HEK293 (cell line): Measurements from ENCODE around the gene EIF2S1.

Experiments
- CTCF ChIA-PET: fragments of 350-600 bp; formaldehyde crosslinking; extraction: SDS; loops from one replicate; lab custom pipeline; 2021; ENCODE audit warnings: antibody characterized with exemption; lab: Yijun Ruan, JAX
- POLR2A ChIA-PET: fragments of 300-600 bp; formaldehyde crosslinking; extraction: SDS; loops from one replicate; lab custom pipeline; 2020; ENCODE audit warnings: antibody characterized with exemption, inconsistent platforms; lab: Yijun Ruan, JAX
- H3K27ac ChIP-seq: fragments of 200-500 bp; sonication (Bioruptor generic); 2 replicates; pipeline ENCODE4 v1.5.1; 2014; ENCODE audit warnings: low read depth, low read length, control low read depth, inconsistent platforms; ENCODE audit errors: extremely low read depth
- H3K36me3 ChIP-seq, 2 experiments: fragments of 200-500 bp in 1 of 2; sonication (Bioruptor generic) in 1 of 2; 1 replicate in 1 of 2; 2 replicates in 1 of 2; pipeline ENCODE4 v1.5.1; 2014 to 2017; ENCODE audit warnings: inconsistent platforms in 2 of 2, low read length in 2 of 2; ENCODE audit not compliant: control insufficient read depth in 2 of 2, insufficient read depth in 1 of 2
- H3K4me1 ChIP-seq: fragments of 200-500 bp; sonication (Bioruptor generic); 2 replicates; pipeline ENCODE4 v1.5.1; 2014; ENCODE audit warnings: mild to moderate bottlenecking, low read length, inconsistent platforms; ENCODE audit not compliant: control insufficient read depth, insufficient read depth
- H3K4me3 ChIP-seq: 2 replicates; pipeline ENCODE4 v1.5.1; 2011; ENCODE audit warnings: low read depth, mild to moderate bottlenecking, control low read depth, low read length, moderate library complexity
- H3K9me3 ChIP-seq: fragments of 200-500 bp; sonication (Bioruptor generic); 2 replicates; pipeline ENCODE4 v1.5.1; 2014; ENCODE audit warnings: low read depth, low read length, inconsistent platforms; ENCODE audit not compliant: control insufficient read depth, insufficient read depth
- GLIS1 ChIP-seq: fragments of 450-650 bp; formaldehyde crosslinking; IDR thresholded peaks from 2 replicates; pipeline ENCODE4 v1.5.1; 2016; ENCODE audit warnings: missing biosample characterization, missing genetic modification characterization
- HOXA7 ChIP-seq: sonication (generic); formaldehyde crosslinking; IDR thresholded peaks from 2 replicates; pipeline ENCODE4 v1.8.1; 2022; ENCODE audit warnings: missing genetic modification reagents, borderline replicate concordance
- OVOL3 ChIP-seq: fragments of 450-650 bp; formaldehyde crosslinking; IDR thresholded peaks from 2 replicates; pipeline ENCODE4 v1.5.1; 2016; ENCODE audit warnings: missing biosample characterization, missing genetic modification characterization
- WT1 ChIP-seq: fragments of 450-650 bp; formaldehyde crosslinking; IDR thresholded peaks from 2 replicates; pipeline ENCODE4 v1.5.1; 2016; ENCODE audit warnings: missing biosample characterization, missing genetic modification characterization
- ZBTB48 ChIP-seq: fragments of 450-650 bp; formaldehyde crosslinking; IDR thresholded peaks from 2 replicates; pipeline ENCODE4 v1.5.1; 2016; ENCODE audit warnings: missing biosample characterization, missing genetic modification characterization
- ZNF133 ChIP-seq: fragments of 450-650 bp; formaldehyde crosslinking; IDR thresholded peaks from 2 replicates; pipeline ENCODE4 v1.5.1; 2016; ENCODE audit warnings: missing biosample characterization, missing genetic modification characterization
- ZNF146 ChIP-seq: fragments of 450-650 bp; formaldehyde crosslinking; IDR thresholded peaks from 2 replicates; pipeline ENCODE4 v1.5.1; 2016; ENCODE audit warnings: missing biosample characterization, missing genetic modification characterization
- ZNF155 ChIP-seq: fragments of 450-650 bp; formaldehyde crosslinking; IDR thresholded peaks from 2 replicates; pipeline ENCODE4 v1.5.1; 2016; ENCODE audit warnings: missing biosample characterization, missing genetic modification characterization
- ZNF169 ChIP-seq: fragments of 450-650 bp; formaldehyde crosslinking; IDR thresholded peaks from 2 replicates; pipeline ENCODE4 v1.5.1; 2016; ENCODE audit warnings: missing biosample characterization, missing genetic modification characterization
- ZNF184 ChIP-seq: fragments of 450-650 bp; IDR thresholded peaks from 2 replicates; pipeline ENCODE4 v1.5.1; 2018; ENCODE audit warnings: missing biosample characterization, mild to moderate bottlenecking, missing genetic modification characterization
- ZNF223 ChIP-seq: fragments of 450-650 bp; formaldehyde crosslinking; IDR thresholded peaks from 2 replicates; pipeline ENCODE4 v1.5.1; 2016; ENCODE audit warnings: missing biosample characterization, missing genetic modification characterization
- ZNF510 ChIP-seq: fragments of 450-650 bp; formaldehyde crosslinking; IDR thresholded peaks from 2 replicates; pipeline ENCODE4 v1.5.1; 2018; ENCODE audit warnings: mild to moderate bottlenecking, missing genetic modification characterization, missing biosample characterization; ENCODE audit not compliant: insufficient replicate concordance
- ZNF530 ChIP-seq: fragments of 450-650 bp; formaldehyde crosslinking; IDR thresholded peaks from 2 replicates; pipeline ENCODE4 v1.5.1; 2016; ENCODE audit warnings: low read depth, missing biosample characterization, missing genetic modification characterization
- ZNF555 ChIP-seq: fragments of 450-650 bp; formaldehyde crosslinking; conservative IDR thresholded peaks from 2 replicates; pipeline ENCODE4 v1.5.1; 2017; ENCODE audit warnings: missing biosample characterization, mild to moderate bottlenecking, missing genetic modification characterization, inconsistent platforms
- ZNF658 ChIP-seq: fragments of 450-650 bp; formaldehyde crosslinking; IDR thresholded peaks from 2 replicates; pipeline ENCODE4; 2016; ENCODE audit warnings: missing biosample characterization, missing genetic modification characterization
- ZNF664 ChIP-seq: fragments of 450-650 bp; formaldehyde crosslinking; IDR thresholded peaks from 2 replicates; pipeline ENCODE4 v1.5.1; 2016; ENCODE audit warnings: missing biosample characterization, missing genetic modification characterization
- ZNF792 ChIP-seq: fragments of 450-650 bp; formaldehyde crosslinking; IDR thresholded peaks from 2 replicates; pipeline ENCODE4 v1.5.1; 2016; ENCODE audit warnings: missing biosample characterization, missing genetic modification characterization
- TF ChIP-seq, protein P1 (sequence below): fragments of 450-650 bp; formaldehyde crosslinking; IDR thresholded peaks from 2 replicates; pipeline ENCODE4 v1.5.1; 2016; ENCODE audit warnings: missing biosample characterization, missing genetic modification characterization
- TF ChIP-seq, protein P2 (sequence below): fragments of 450-650 bp; formaldehyde crosslinking; IDR thresholded peaks from 2 replicates; pipeline ENCODE4 v1.5.1; 2016; ENCODE audit warnings: missing biosample characterization, missing genetic modification characterization
- TF ChIP-seq, protein P3 (sequence below): fragments of 450-650 bp; formaldehyde crosslinking; IDR thresholded peaks from 2 replicates; pipeline ENCODE4 v1.5.1; 2017; ENCODE audit warnings: missing biosample characterization, mild to moderate bottlenecking, missing genetic modification characterization, moderate library complexity

EIF2S1 gene

DNA sequence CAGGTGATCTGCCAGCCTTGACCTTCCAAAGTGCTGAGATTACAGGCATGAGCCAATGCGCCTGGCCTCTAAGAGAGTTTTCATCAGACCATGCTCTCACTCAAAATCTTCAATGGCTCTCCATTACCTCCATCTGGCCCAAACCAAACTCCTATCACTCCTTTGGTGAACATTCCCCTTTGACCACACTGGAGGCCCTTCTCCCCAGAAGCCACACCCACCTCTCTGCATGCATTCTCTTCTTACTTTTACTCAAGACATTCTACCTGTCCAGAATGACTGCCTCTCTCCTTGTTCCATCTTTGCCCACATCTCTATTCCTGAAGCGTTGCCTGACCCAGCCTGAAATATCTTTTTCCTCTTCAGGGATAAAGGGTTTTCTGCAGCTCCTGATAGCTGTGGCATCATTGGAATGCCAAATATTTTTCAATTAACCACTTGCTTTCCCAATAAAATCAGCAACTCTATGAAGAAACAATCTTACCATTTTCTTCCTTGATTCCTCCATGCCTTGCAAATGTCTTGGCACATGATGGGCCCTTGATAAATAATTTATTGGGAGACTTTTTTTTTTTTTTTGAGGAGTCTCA, 36.3 kb downstream of the EIF2S1 start:
- H3K4me1 ChIP-seq, result no peaks in the 10 kb centered on the region
- TF ChIP-seq, protein P1, sequence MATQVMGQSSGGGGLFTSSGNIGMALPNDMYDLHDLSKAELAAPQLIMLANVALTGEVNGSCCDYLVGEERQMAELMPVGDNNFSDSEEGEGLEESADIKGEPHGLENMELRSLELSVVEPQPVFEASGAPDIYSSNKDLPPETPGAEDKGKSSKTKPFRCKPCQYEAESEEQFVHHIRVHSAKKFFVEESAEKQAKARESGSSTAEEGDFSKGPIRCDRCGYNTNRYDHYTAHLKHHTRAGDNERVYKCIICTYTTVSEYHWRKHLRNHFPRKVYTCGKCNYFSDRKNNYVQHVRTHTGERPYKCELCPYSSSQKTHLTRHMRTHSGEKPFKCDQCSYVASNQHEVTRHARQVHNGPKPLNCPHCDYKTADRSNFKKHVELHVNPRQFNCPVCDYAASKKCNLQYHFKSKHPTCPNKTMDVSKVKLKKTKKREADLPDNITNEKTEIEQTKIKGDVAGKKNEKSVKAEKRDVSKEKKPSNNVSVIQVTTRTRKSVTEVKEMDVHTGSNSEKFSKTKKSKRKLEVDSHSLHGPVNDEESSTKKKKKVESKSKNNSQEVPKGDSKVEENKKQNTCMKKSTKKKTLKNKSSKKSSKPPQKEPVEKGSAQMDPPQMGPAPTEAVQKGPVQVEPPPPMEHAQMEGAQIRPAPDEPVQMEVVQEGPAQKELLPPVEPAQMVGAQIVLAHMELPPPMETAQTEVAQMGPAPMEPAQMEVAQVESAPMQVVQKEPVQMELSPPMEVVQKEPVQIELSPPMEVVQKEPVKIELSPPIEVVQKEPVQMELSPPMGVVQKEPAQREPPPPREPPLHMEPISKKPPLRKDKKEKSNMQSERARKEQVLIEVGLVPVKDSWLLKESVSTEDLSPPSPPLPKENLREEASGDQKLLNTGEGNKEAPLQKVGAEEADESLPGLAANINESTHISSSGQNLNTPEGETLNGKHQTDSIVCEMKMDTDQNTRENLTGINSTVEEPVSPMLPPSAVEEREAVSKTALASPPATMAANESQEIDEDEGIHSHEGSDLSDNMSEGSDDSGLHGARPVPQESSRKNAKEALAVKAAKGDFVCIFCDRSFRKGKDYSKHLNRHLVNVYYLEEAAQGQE (tag by site-specific recombination), result no peak
- no peak for TF ChIP-seq ZNF146 (tag by site-specific recombination)
- TF ChIP-seq, all 188 proteins: peak for 0
- no peak overlapping the region for H3K4me3 ChIP-seq
- no peak overlapping the region for H3K27ac ChIP-seq
- ChIA-PET POLR2A (no interaction called here), CTCF (no interaction called here)
- no peaks in the 10 kb centered on the region for H3K36me3 ChIP-seq
- no peaks in the 10 kb centered on the region for H3K9me3 ChIP-seq

DNA sequence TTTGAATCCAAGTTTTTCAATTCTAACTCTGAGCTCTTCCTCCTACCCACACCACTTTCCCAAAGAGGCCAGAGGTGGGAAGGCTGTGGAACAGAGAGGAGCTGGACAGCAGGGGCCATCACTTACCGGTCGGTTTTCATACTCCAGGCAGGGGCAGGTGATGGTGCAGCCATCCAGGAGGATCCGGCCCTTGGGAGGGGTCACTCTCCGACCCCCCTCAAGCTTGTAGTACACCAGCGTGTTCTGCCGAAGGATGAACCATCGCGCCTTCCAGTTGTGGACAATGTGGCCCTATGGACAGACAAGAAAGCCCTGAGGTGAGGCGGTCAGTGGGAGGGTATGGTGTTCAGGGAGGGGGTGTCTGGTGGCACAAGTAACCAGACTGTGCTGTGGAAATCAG, 37.4 kb downstream of the EIF2S1 start:
- ChIA-PET POLR2A (no interaction called here), CTCF (interaction anchor here (0.6 kb wide), 2 partner anchors 141 to 247 kb away, joined by 3 to 5 read pairs; no protein-coding TSS in a partner anchor)
- TF ChIP-seq ZNF184 (no peak), GLIS1 (tag by site-specific recombination) (no peak), ZNF792 (no peak), WT1 (no peak), ZNF658 (tag by site-specific recombination) (no peak), ZNF530 (no peak), ZNF664 (tag by site-specific recombination) (no peak), ZNF510 (tag by site-specific recombination) (no peak), ZNF169 (no peak), HOXA7 (CRISPR knock-in tag) (no peak), ZNF133 (tag by site-specific recombination) (no peak), ZNF155 (tag by site-specific recombination) (no peak), ZBTB48 (tag by site-specific recombination) (no peak), OVOL3 (tag by site-specific recombination) (no peak), ZNF223 (no peak), ZNF555 (no peak)
- TF ChIP-seq, protein P2, sequence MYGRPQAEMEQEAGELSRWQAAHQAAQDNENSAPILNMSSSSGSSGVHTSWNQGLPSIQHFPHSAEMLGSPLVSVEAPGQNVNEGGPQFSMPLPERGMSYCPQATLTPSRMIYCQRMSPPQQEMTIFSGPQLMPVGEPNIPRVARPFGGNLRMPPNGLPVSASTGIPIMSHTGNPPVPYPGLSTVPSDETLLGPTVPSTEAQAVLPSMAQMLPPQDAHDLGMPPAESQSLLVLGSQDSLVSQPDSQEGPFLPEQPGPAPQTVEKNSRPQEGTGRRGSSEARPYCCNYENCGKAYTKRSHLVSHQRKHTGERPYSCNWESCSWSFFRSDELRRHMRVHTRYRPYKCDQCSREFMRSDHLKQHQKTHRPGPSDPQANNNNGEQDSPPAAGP (tag by site-specific recombination), result no peak
- TF ChIP-seq, protein P3, sequence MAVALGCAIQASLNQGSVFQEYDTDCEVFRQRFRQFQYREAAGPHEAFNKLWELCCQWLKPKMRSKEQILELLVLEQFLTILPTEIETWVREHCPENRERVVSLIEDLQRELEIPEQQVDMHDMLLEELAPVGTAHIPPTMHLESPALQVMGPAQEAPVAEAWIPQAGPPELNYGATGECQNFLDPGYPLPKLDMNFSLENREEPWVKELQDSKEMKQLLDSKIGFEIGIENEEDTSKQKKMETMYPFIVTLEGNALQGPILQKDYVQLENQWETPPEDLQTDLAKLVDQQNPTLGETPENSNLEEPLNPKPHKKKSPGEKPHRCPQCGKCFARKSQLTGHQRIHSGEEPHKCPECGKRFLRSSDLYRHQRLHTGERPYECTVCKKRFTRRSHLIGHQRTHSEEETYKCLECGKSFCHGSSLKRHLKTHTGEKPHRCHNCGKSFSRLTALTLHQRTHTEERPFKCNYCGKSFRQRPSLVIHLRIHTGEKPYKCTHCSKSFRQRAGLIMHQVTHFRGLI (tag by site-specific recombination), result no peak
- no peaks in the 10 kb centered on the region for H3K36me3 ChIP-seq
- H3K27ac ChIP-seq, result no peak overlapping the region
- no peaks in the 10 kb centered on the region for H3K4me1 ChIP-seq
- no peak overlapping the region for H3K4me3 ChIP-seq
- no peaks in the 10 kb centered on the region for H3K9me3 ChIP-seq
